Stimulated activated CD4-positive, alpha-beta T cell treated with anti-CD3 and anti-CD28 coated beads, Interleukin-1b, Interleukin-23, amount 100 ng/mL, for 24 hours (primary cell): ENCODE results near the gene BMAL1.
A peak's percentile ranks its signal among the peaks of the same experiment; 100 is the strongest.
"Not testable (repeated sequence)": the region's sequence is repeated elsewhere in the genome, so short reads cannot be mapped to it uniquely, and the experiment has no call there.

Source experiments
- DNase-seq, 4 experiments: peaks; one replicate each; pipeline ENCODE4 v3.0.0-alpha.2; 2020; ENCODE audit warnings: low read depth in 4 of 4, low spot score in 1 of 4

The BMAL1 gene

DNA sequence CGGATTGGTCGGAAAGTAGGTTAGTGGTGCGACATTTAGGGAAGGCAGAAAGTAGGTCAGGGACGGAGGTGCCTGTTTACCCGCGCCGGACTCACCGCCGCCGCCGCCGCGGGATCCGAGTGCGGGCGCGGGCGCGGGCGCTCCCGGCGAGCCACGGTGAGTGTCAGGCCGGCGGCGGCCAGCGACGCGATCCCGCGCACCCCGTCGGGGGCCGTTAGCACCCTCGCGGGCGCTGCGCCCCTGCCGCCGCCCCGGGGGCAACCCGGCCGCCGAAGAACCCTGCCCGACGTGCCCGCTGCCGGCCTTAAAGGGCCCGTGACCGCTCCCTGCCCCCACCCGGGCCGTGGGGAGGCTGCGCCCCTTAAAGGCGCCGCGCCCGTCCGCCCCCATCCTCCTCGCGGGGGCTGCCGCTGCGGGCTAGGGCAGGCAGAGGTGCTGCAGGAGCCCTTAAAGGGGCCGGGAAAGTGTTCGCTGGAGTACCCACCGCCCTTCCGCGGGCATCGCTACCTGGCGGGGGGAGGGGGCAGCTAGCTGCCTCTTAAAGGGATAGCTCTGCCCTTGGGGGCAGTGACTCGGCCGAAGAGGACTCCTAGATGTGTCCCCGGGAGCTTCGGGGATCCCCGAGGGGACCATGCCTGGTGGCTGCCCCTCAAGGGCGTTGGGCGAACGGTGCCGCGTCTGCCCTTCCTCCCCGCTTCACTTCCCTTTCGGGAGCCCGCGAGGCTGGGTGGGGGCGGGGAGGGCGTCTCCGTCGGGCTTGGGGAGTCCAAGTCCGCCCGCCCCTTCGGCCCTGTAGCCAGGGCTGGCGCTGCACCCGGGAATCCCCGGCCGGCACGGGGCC lies at the start of gene BMAL1:
Gene BMAL1, plus strand, starts transcription at position 23 of the 841 bp plus-strand sequence. CDS start 76,519 bp downstream, outside the sequence.
- DNase-seq, result peak in 3 of 4 experiments; percentile 19 to 39 (median 35)

DNA sequence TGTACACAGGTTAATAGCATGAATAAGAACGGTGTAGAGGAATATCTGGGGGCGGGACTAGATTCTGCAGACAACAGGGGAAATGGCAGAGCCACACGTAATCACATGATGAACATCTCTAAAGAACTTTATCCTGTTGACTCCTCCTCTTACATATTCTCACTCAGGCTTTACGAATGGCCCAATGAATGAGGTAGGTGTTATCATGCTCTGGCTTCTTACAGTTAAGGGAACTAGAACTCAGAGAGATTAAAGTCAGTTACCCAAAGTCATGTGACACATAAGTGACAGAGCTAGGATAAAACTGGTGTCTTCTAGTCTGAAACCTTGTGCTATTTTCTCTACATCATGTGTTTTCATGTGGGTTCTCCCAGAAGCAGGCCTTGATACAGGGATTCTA lies 49.0 kb upstream of the BMAL1 start:
- DNase-seq, result no peak

DNA sequence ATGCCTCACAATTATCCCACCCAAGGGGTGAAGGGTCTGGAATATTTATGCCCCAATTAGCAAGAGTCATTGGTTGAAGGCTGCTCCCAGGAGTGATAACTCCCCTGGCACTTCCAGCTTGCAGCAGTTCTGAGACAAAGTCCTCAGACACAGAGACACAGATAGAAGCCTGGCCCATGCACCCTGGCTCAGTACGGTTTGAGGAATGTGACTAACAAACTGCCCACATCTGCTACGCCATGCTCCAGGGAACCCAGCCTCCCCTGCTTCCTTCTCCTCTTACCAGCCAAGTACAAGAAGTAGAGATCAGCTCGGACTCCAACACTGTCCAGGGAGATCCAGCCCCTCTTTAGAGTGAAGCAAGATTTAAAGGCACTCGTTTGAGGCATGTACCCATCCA lies 48.5 kb upstream of the BMAL1 start:
- DNase-seq, result no peak

DNA sequence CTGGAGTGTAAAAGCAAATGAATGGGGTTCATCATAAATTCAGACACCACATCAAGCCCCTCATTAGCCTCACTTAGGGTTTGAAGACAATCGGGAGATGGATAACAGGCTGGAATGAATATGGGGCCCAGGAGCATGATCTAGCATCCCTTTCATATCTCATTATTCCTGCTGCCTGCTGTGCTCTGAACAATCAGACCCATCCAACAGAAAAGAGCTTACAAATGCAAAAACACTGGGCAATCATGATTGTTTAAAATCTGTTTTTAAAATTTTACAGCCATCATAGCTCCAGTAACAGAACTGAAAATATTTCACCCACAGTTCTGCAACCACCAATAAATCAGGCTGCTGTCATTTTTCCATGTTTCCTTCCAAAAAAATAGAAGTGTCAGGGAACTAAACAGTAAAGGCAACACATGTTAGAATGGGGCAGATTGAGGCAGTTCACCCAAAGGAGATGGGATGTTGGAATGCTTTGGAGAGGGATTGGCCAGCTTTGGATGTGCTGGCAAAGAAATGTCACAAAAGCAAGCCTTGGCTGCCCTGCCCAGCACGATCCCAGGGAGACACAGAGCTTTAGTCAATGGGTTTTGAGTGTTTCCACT lies 47.8 kb upstream of the BMAL1 start:
- no peak for DNase-seq

DNA sequence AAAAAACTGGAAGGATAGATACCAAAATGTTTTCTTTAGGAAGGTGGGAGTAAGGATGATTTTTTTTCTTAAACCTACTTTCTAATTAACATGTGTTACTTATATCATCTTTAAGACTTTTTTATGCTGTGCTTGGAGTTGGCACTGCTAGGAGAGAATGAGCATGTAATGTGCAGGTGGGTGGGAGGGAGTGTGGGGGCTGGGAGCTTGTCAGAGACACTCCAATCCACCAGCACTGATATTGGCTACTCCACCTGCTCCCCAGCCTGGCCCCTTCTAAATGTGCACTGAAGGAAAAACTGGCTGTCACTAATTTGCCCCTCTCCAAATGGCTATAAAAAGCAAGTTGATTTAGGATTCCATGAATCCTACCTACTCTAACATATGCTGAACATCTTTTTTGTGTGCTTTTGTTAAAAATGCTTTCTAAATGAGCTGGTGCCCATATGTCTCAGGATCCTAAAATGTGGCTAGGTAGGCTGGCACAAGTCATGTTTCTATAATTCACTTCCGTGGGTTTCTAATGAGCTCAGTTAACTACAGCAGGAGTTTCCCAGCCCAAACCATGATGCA lies 44.3 kb upstream of the BMAL1 start:
- no peak for DNase-seq

DNA sequence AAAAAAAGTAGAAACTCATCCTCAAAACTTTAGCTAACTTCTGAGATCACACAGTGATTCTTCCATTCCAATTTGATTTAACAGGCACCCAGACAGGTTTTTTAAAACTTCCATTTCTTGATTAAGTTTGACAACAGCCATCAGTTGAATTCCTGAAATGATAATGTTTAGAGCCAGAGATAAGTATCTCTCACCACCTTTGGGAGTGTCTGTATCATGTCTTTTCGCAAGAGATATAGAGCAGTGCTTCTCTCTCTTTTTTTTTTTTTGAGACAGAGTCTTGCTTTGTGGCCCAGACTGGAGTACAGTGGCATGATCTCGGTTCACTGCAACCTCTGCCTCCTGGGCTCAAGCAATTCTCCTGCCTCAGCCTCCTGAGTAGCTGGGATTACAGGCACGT lies 41.7 kb upstream of the BMAL1 start:
- no peak for DNase-seq

DNA sequence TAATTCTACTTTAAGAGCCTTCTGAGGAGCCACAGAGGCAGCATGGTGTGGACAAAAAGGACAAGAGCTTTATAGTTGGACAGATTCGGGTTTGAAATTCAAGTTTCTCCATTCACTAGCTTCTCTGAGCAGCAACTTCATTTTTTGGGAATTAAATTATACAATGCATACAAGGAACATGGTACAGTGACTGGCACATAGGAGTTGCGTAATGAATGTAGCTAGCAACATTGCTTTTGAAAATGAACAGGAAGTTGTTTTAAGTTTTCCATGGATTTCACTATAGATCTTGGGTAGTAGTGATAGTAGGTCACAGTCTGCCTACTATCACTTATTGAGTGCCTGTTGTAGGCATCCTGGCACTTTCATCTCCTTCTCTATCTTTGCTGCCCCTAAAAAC lies 41.0 kb upstream of the BMAL1 start:
- DNase-seq, result no peak

DNA sequence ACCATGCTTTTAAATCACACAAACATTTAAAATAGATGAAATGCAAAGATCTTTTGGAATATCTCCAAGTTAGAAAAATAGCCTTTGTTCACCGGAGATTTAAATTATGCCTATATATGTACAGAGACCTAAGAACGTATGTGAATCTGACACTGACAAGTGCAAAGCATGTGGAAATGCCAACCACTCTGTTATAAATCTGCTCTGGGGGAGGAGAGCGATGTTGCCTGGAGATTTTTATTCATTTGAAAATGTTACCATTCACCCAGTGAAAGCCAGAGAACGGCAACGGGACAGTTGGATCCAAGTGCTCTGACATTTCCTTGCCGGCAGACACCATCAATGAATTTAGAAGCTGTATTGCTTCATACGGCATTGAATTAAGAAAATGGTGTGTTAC lies 39.8 kb upstream of the BMAL1 start:
- no peak for DNase-seq

DNA sequence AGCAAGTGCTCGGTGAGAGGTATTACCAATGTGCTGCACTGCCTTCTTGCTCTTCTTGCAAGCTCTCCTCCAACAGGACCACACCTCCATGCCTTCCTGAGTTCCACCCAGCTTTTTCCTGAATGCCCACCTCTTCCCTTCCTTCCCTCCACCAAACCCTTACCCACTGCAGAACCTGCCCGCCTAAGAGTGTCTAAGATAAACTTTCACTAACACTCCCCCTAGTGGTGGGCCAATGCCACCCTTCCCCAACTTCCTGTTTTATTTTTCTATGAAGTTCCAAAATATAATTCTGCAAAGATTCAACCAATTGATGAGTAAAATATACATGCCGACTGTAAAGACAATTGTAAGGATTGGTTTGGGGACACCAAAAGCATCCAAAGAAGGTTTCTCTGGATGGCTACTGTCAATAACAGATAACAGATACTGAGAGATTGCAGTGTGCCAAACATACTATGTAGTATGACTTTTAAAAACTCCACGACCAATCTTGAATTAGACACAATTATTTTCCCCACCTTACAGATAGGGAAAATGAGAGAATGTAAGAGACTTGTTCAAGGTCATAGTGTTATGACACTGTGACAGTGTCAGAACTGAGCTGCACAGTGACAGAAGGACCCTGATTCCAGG lies 38.6 kb upstream of the BMAL1 start:
- DNase-seq, result peak; percentile 25 to 43 (median 30)

DNA sequence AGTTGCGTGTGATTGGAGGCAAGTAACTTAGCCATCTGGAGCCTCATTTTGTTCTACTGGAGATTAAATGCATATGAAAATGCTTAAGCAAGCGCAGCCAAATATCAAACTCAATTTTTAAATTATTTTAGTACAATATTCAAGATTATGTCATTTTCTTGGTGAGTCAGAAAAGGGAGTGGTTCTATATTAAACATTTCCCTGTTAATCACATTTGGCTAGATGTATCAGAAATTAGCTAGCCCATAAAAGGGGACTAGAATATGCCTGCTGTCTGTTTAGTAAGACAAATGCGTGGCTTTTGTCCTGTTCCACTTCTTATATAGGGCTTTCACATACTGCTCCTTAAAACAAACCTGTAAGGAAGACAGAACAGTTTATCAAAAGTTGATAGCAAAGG lies 35.0 kb upstream of the BMAL1 start:
- no peak for DNase-seq

DNA sequence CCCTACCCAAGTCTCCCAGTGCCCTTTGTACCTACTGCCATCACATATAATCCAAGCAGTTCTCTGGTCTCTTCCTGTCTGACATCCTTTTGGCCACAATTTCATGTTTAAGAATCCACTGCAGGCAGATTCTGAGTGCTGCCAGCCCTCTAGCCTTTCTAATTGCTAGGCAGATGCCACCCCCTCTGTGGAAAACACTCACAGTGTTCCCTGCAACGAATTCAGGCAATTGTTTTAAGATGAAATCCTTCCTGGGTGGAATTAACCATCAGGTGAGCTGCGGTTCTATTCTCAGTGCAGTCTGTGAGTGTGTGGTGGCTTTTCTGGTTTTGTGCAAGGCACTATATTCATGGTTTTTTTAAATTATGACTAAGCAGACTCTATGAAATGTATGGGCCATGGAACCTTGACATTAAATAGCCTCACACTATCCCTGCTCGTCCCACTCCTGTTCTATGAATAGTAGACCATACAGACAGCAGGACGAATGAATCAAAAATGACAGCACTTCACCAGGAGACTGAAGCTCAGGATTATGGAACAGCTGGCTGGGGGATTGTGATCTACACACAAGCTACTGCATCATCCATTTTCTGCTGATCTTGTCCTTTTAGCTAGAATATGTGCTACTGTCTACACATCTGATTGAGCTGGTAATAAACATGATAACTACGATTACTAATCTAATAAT lies 29.8 kb upstream of the BMAL1 start:
- DNase-seq, result no peak

DNA sequence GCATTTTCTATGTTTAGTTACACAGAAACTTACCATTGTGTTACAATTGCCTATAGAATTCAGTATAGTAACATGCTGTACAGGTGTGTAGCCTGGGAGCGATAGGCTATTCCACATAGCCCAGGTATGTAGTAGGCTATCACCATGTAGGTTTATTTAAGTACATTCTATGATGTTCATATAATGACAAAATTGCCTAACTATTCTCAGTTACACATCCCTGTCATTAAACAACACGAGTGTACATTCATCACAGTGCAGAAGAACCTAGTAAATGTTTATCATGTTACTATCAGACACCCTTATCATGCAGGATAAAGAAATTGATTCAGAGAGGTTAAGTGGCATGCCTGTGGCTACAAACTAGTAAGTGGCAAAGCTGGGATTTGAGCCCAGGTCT lies 28.4 kb upstream of the BMAL1 start:
- no peak for DNase-seq

DNA sequence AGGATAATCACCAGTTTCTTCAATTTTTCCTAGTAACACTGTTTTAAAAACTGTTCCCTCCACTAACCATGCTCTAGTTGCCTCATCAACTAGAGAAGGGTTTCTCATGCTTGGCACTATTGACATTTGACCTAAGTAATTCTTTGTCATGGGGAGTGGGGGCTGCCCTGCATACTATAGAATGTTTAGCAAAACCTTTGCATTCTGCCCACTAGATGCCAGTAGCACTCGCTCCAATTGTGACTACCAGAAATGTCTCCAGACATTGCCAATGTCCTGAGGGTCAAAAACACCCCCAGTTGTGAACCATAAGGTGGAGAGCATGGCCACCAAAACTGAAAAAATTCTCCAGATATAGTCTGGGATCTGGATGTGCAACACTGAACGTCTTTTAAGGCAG lies 27.6 kb upstream of the BMAL1 start:
- DNase-seq, result no peak

DNA sequence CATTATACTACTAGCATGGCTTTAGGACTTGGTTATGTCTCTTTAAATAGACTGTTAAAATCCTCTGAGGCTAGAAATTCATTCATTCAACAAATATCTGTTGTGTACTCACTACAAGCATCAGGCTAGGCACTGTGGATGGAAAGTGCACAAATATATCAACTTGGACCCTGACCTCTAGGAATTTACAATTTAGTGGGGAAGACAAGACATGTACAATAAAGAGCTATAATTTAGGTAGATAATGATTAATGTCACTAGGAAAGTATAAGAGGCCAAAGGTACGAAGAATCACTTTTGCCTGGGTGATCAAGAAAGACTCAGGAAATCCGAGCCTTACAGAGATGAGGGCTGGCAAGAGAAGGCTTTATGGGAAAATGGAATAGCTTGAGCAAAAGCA lies 25.6 kb upstream of the BMAL1 start:
- no peak for DNase-seq

DNA sequence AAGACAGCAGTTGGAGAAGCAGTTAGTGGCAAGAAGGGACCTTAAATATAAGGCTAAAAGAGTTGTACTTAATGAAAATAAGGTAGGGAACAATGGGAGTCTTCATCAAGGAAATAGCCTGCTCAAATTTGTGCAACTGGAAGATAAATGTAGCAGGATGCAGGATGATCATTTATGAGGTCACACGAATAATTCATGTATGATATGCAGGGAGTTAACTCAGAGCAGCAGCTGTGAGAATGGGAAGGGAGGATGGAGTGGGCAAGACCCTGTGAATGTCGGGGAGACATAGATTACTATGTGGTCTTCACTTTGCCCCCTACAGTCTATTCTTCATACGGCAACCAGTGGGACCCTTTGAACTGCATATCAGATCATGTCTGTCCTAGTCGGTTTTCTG lies 25.2 kb upstream of the BMAL1 start:
- DNase-seq, result no peak

DNA sequence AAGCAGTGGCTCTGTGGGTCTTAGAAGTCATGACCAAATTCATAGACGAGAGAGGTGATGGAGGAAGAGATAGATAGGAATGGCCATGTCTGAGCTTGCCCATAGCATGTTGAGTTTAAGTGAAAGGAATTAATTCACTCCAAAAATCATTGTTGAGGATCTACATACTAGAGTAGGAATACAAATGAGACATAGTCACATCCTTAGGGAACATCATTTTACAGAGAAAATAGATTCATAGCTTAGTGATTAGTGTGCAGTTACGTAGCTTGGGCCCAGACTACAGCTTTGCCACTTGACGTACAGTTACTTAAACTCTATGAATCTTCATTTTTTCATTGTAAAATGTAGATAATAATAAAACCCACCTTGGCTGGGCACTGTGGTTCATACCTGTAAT lies 21.4 kb upstream of the BMAL1 start:
- DNase-seq, result no peak

DNA sequence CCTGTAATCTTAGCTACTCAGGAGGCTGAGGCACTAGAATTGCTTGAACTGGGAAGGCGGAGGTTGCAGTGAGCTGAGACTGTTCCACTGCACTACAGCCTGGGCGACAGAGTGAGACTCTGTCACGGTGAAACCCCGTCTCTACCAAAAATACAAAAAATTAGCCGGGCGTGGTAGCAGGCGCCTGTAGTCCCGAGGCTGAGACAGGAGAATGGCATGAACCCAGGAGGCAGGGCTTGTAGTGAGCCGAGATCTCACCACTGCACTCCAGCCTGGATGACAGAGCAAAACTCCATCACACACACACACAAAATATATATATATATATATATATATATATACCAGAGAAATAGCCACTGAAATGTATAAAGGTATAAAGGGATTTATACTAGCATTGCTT lies 19.5 kb upstream of the BMAL1 start:
- DNase-seq, result not testable (repeated sequence)

DNA sequence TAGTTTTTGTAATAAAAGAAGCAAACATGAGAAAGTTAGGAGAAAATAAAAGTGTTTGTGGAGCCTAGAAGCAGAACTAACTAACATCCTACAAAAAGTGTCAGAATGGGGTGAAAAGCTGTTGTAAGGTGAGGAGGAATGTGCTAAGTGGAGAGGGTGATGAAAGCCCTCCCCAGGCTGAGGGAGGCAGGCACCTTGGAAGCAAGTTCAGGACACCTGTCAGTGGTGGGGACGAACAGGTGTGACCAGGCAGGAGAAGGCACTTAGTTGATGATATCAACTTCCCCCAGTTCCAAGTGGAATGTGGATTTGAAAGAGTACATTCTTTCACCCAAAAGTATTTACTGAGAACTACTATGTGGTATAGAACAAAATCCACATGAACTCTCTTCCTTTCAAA lies 18.7 kb upstream of the BMAL1 start:
- DNase-seq, result no peak

DNA sequence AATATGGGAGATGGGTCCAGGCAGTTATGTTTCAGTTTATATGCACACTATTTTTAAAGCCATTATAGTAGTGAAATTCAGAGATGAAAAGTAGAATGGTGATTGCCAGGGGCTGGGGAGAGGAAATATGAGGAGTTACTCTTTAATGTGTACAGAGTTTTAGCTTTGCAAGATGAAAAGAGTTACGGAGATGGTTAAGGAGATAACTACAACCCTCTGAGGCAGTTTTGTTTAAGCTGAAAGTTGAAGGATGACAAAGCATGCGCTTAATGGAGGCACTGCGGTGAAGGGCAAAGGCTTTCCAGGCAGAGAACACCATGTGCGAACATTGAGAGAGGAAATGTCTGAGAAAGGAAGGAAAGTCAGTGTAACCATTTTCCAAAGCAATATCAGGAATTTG lies 18.2 kb upstream of the BMAL1 start:
- no peak for DNase-seq

DNA sequence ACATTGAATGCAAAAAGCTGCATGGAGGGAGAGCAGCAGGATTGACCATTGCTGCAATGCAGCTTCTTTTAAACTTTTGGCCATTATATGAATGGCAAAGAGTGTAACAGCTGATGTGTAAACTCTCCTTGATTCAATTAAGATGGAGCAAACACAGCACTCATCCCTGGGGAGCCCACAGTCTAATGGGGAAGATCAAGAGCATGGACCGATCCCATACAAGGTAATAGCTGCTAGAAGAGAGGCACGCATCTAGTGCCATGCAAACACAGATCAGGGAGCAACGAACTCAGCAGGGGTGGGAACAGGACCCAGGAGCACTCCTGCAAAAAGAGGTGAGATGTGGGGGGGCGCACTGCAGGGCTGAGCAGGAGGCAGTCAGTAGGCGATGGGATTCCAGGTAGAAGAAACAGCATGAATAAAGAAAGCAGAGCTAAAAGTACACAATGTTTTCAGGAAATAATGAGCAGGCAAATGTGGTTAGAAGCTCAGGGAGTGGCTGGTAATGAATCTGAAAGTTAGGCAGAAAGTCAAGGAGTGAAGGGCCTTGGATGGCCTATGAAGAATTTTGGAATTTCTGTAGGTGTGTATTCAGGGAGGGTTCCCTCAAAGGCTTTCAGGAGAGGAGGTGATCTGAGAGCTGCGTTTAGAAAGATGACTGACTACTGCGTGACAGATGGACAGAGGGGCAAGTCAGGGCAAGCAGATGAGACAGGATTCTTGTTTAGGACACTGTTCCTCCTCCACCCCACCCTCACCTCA lies 17.2 kb upstream of the BMAL1 start:
- no peak for DNase-seq
